HG02885 (cell line): Measurements from ENCODE around the gene DPCD.

Source experiments
- ATAC-seq: cut with Tn5 transposase; IDR thresholded peaks from one replicate; pipeline ENCODE4 v1.9.1; 2021; ENCODE audit warnings: mild to moderate bottlenecking; ENCODE audit not compliant: unreplicated experiment, poor library complexity

Gene DPCD

GRCh38 chr10:101650863-101651262 is 62.7 kb downstream of the DPCD start:
- no peak for ATAC-seq

DNA sequence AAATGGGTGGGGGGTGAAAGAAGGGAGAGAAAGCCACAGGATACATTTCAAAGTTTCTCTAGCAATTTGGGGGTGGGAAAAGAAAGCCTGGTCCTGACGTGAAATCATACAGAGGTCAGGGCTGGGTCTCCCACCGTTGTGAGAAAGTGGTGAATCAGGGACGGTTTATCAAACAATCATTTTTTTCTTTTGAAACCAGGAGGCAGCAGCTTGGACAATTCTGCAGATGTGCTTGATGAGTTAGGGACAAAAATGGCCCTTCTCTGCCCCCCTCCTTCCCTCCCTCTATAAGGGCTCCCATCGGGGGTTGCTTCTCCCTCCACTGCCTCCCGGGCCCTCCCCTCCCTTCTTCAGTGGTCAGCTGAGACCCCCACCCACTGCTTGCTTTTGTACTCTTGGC is 63.2 kb downstream of the DPCD start:
- no peak for ATAC-seq

- ATAC-seq = no peak
Measured at GRCh38 chr10:101653536-101653935, 65.4 kb downstream of the DPCD start.

DNA sequence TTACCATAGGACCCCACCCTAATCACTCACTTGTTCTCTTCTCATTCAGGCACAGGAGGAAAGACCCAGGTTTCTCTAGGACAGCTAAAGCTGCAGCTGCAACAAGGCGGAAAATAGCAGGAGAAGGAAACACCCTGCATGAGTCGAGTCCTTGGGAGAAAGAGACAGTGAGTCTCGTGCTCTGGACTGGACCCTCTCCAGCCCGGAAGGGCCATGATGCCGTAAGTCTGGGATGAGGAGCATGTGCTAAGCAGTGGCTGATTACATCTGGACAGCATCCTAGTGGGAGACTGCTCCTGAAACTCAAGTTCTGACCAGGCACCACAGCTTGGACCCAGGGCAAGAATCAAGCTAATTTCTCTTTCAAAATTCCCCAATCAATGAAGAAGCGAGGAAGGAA is 67.4 kb downstream of the DPCD start:
- no peak for ATAC-seq

DNA sequence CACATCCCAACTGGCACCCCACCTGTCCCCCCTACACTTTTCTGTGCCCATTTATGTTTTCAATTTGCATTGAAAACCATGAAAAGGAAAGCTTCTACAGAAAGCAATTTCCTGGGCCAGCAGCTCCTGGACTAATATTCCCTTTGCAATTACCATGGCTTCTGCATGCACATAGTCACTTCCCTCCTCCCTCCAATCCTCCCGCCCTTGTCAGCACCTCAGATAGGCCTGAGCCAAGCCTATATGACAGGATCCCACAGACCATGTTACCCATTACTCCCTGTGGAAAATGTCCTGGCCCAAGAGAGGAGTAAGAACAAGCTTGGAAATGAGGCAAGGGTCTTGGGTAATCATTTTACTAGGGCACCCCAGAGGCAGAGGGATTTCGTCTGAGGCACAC is 68.8 kb downstream of the DPCD start:
- no peak for ATAC-seq

DNA sequence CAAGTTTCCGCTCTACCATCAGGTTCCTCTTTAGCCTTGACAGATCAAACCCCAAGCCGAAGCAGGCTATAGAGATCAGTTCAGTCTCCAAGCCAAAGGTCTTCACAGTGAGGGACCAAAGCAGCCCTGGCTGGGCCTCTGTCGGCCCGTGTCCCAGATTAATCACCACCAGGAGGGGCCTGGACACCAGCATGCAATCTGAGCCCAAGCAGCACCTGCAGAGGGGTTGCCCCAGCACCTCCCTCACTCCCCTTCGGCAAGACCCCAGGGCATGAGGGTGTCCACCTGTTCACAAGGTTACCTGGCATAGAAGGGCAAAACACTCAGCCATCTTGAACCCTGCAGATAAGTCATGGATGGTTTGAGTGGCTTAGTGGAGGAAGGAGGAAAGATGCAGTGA is 70.9 kb downstream of the DPCD start:
- ATAC-seq = no peak
